Measurements from ENCODE around the gene OR51V1. TPM values are rescaled to one million over a fixed set of nuclear protein-coding genes. Genes with fewer than 3 reads are reported as not detected.

The OR51V1 gene
- total and polyA plus RNA-seq, 4 donors: not detected

DNA sequence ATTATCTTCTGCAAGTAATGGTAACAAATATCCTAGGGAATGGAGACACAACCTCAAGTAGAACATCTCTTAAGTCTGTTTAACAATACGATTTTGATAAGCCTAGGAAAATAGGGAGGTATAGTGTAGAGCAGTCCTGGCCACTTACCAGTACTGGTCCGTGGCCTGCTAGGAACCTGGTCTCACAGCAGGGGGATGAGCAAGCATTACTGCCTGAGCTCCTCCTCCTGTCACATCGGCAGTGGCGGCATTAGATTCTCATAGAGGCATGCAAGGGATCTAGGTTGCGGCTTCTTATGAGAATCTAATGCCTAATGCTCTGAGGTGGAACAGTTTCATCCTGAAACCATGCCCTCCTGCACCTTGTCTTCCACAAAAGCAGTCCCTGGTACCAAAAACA, 4.4 kb downstream of the OR51V1 start:
- H3K9ac ChIP-seq (ENCODE audit: low read depth in 1 of 2, low read length in 2 of 2): no peak overlapping the region
- no peak overlapping the region for H3K27ac ChIP-seq (ENCODE audit: low read depth in 1 of 2, low read length in 2 of 2)
- H3K36me3 ChIP-seq (ENCODE audit: control insufficient read depth in 4 of 4, insufficient read depth in 3 of 4, low read depth in 1 of 4, low read length in 3 of 4): no peaks in the 10 kb centered on the region
- no peak for DNase-seq (ENCODE audit: low spot score)
- H3K9me3 ChIP-seq (ENCODE audit: control insufficient read depth in 4 of 4, low read length in 3 of 4): peaks cover 0 to 2% (median 0%) of the 10 kb centered on the region in 4 donors
- peaks cover 0 to 5% (median 0%) of the 10 kb centered on the region in 4 donors for H3K27me3 ChIP-seq (ENCODE audit: control insufficient read depth in 4 of 4, insufficient read depth in 4 of 4, low read length in 3 of 4)
- 72% methylated on average over 5 of the region's 5 CpGs for WGBS
- no peak overlapping the region for H3K4me3 ChIP-seq (ENCODE audit: low read depth in 1 of 3, low read length in 3 of 3)
- no peaks in the 10 kb centered on the region for H3K4me1 ChIP-seq (ENCODE audit: control insufficient read depth in 4 of 4, insufficient read depth in 4 of 4, low read length in 3 of 4)
- TF ChIP-seq, protein P1, sequence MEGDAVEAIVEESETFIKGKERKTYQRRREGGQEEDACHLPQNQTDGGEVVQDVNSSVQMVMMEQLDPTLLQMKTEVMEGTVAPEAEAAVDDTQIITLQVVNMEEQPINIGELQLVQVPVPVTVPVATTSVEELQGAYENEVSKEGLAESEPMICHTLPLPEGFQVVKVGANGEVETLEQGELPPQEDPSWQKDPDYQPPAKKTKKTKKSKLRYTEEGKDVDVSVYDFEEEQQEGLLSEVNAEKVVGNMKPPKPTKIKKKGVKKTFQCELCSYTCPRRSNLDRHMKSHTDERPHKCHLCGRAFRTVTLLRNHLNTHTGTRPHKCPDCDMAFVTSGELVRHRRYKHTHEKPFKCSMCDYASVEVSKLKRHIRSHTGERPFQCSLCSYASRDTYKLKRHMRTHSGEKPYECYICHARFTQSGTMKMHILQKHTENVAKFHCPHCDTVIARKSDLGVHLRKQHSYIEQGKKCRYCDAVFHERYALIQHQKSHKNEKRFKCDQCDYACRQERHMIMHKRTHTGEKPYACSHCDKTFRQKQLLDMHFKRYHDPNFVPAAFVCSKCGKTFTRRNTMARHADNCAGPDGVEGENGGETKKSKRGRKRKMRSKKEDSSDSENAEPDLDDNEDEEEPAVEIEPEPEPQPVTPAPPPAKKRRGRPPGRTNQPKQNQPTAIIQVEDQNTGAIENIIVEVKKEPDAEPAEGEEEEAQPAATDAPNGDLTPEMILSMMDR (IDR thresholded peaks at IDR 0.05; ENCODE audit: low read depth, low read length, missing input control): no peak
- TF ChIP-seq, protein P2, sequence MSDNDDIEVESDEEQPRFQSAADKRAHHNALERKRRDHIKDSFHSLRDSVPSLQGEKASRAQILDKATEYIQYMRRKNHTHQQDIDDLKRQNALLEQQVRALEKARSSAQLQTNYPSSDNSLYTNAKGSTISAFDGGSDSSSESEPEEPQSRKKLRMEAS (IDR thresholded peaks at IDR 0.05): no peak
- TF ChIP-seq EGR1 (IDR thresholded peaks at IDR 0.05; ENCODE audit: low read depth in 2 of 2) (no peak), RXRA (IDR thresholded peaks at IDR 0.05) (no peak), GABPA (IDR thresholded peaks at IDR 0.05 in 1 of 2, conservative IDR thresholded peaks at IDR 0.05 in 1 of 2) (no peak), HNF4A (conservative IDR thresholded peaks at IDR 0.05) (no peak), FOXA2 (IDR thresholded peaks at IDR 0.05) (no peak), JUND (IDR thresholded peaks at IDR 0.05) (no peak), SP1 (IDR thresholded peaks at IDR 0.05) (no peak), NR2F2 (IDR thresholded peaks at IDR 0.05) (no peak), HNF4G (IDR thresholded peaks at IDR 0.05) (no peak), TAF1 (conservative IDR thresholded peaks at IDR 0.05) (no peak), RAD21 (IDR thresholded peaks at IDR 0.05) (no peak)
- TF ChIP-seq, protein P3, sequence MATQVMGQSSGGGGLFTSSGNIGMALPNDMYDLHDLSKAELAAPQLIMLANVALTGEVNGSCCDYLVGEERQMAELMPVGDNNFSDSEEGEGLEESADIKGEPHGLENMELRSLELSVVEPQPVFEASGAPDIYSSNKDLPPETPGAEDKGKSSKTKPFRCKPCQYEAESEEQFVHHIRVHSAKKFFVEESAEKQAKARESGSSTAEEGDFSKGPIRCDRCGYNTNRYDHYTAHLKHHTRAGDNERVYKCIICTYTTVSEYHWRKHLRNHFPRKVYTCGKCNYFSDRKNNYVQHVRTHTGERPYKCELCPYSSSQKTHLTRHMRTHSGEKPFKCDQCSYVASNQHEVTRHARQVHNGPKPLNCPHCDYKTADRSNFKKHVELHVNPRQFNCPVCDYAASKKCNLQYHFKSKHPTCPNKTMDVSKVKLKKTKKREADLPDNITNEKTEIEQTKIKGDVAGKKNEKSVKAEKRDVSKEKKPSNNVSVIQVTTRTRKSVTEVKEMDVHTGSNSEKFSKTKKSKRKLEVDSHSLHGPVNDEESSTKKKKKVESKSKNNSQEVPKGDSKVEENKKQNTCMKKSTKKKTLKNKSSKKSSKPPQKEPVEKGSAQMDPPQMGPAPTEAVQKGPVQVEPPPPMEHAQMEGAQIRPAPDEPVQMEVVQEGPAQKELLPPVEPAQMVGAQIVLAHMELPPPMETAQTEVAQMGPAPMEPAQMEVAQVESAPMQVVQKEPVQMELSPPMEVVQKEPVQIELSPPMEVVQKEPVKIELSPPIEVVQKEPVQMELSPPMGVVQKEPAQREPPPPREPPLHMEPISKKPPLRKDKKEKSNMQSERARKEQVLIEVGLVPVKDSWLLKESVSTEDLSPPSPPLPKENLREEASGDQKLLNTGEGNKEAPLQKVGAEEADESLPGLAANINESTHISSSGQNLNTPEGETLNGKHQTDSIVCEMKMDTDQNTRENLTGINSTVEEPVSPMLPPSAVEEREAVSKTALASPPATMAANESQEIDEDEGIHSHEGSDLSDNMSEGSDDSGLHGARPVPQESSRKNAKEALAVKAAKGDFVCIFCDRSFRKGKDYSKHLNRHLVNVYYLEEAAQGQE (IDR thresholded peaks at IDR 0.05): no peak
- TF ChIP-seq, protein P4, sequence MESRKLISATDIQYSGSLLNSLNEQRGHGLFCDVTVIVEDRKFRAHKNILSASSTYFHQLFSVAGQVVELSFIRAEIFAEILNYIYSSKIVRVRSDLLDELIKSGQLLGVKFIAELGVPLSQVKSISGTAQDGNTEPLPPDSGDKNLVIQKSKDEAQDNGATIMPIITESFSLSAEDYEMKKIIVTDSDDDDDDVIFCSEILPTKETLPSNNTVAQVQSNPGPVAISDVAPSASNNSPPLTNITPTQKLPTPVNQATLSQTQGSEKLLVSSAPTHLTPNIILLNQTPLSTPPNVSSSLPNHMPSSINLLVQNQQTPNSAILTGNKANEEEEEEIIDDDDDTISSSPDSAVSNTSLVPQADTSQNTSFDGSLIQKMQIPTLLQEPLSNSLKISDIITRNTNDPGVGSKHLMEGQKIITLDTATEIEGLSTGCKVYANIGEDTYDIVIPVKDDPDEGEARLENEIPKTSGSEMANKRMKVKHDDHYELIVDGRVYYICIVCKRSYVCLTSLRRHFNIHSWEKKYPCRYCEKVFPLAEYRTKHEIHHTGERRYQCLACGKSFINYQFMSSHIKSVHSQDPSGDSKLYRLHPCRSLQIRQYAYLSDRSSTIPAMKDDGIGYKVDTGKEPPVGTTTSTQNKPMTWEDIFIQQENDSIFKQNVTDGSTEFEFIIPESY (IDR thresholded peaks at IDR 0.05): no peak

DNA sequence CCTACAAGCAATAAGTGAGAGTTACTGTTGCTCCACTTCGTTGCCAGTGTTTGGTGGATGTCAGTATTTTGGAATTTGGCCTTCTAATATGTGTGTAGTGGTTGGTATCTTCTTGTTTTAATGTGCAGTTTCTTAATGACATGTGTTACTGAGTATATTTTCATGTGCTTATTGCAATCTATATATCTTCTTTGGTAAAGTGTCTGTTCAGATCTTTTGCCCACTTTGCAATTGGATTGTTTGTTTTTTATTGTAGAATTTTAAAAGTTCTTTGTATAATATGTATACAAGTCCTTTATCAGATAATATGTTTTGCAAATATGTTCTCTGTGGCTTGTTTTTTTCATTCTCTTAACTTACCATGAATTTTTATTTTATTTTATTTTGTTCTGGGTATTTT, 7.7 kb downstream of the OR51V1 start:
- Histone ChIP-seq H3K9ac (ENCODE audit: low read depth in 1 of 2, low read length in 2 of 2) (no peak overlapping the region), H3K4me3 (ENCODE audit: low read depth in 1 of 3, low read length in 3 of 3) (no peak overlapping the region), H3K4me1 (ENCODE audit: control insufficient read depth in 4 of 4, insufficient read depth in 4 of 4, low read length in 3 of 4) (no peaks in the 10 kb centered on the region), H3K9me3 (ENCODE audit: control insufficient read depth in 4 of 4, low read length in 3 of 4) (peaks cover 0 to 3% (median 1%) of the 10 kb centered on the region in 4 donors), H3K27ac (ENCODE audit: low read depth in 1 of 2, low read length in 2 of 2) (no peak overlapping the region), H3K36me3 (ENCODE audit: control insufficient read depth in 4 of 4, insufficient read depth in 3 of 4, low read depth in 1 of 4, low read length in 3 of 4) (no peaks in the 10 kb centered on the region), H3K27me3 (ENCODE audit: control insufficient read depth in 4 of 4, insufficient read depth in 4 of 4, low read length in 3 of 4) (peaks cover 0 to 5% (median 0%) of the 10 kb centered on the region in 4 donors)
- DNase-seq (ENCODE audit: low spot score): no peak
- TF ChIP-seq, protein P4 (IDR thresholded peaks at IDR 0.05): no peak
- TF ChIP-seq TAF1 (conservative IDR thresholded peaks at IDR 0.05) (no peak), HNF4A (conservative IDR thresholded peaks at IDR 0.05) (no peak), RAD21 (IDR thresholded peaks at IDR 0.05) (no peak), SP1 (IDR thresholded peaks at IDR 0.05) (no peak)
- WGBS: 15% methylated on average over 1 of the region's 1 CpG

All from liver (tissue), 9 donors.